CD14-positive monocyte (primary cell): ENCODE measurements around the gene GBP1. TPM values are rescaled to one million over a fixed set of nuclear protein-coding genes. Genes with fewer than 3 reads are reported as not detected.
"Not testable (repeated sequence)": the region's sequence is repeated elsewhere in the genome, so short reads cannot be mapped to it uniquely, and the experiment has no call there.

ENCODE experiments used
- DNase-seq, 3 donors: peaks; one replicate each; pipeline ENCODE4 v3.0.0-alpha.2; 2011 to 2022
- H2AFZ ChIP-seq: 2 replicates; pipeline ENCODE4 v1.6.0; 2012; ENCODE audit warnings: mild to moderate bottlenecking, low read depth, low read length, inconsistent platforms; ENCODE audit not compliant: insufficient read depth, poor library complexity, severe bottlenecking
- H3K27ac ChIP-seq, 2 donors: 1 replicate in 1 of 2; 2 replicates in 1 of 2; pipeline ENCODE4 v1.5.1; 2012 to 2013; ENCODE audit warnings: low read length in 2 of 2, control low read depth in 1 of 2, inconsistent platforms in 1 of 2, low read depth in 1 of 2, mild to moderate bottlenecking in 1 of 2
- H3K27me3 ChIP-seq, 2 donors: one replicate each; pipeline versions ENCODE4 v1.6.0 to v1.6.1; 2011 to 2013; ENCODE audit warnings: low read length in 2 of 2; ENCODE audit not compliant: control insufficient read depth in 2 of 2, insufficient read depth in 2 of 2
- H3K36me3 ChIP-seq, 2 donors: replicated peaks in 1 of 2; 1 replicate in 1 of 2; 2 replicates in 1 of 2; pipeline versions ENCODE4 v1.5.1 to v1.6.1; 2012 to 2013; ENCODE audit warnings: low read length in 2 of 2, control low read depth in 1 of 2, inconsistent platforms in 1 of 2, mild to moderate bottlenecking in 1 of 2; ENCODE audit not compliant: insufficient read depth in 2 of 2, control insufficient read depth in 1 of 2
- H3K4me1 ChIP-seq, 2 donors: 1 replicate in 1 of 2; 2 replicates in 1 of 2; pipeline versions ENCODE4 v1.5.1 to v1.6.1; 2012 to 2013; ENCODE audit warnings: low read length in 2 of 2, control low read depth in 1 of 2, inconsistent platforms in 1 of 2, mild to moderate bottlenecking in 1 of 2, moderate library complexity in 1 of 2; ENCODE audit not compliant: insufficient read depth in 2 of 2, control insufficient read depth in 1 of 2
- H3K4me2 ChIP-seq: replicated peaks from 2 replicates; pipeline ENCODE3; 2012; ENCODE audit warnings: low read length, moderate library complexity, mild to moderate bottlenecking; ENCODE audit not compliant: poor library complexity, severe bottlenecking; ENCODE audit errors: extremely low read depth
- H3K4me3 ChIP-seq, 3 experiments: fragments of 200-600 bp in 1 of 3; sonication (generic) in 1 of 3; replicated peaks in 1 of 3; 1 replicate in 2 of 3; 2 replicates in 1 of 3; pipeline ENCODE4 v1.5.1; 2011 to 2013; ENCODE audit warnings: low read length in 3 of 3, mild to moderate bottlenecking in 3 of 3, control low read depth in 2 of 3, low read depth in 2 of 3, inconsistent platforms in 1 of 3, moderate library complexity in 1 of 3
- H3K79me2 ChIP-seq: 2 replicates; pipeline ENCODE4 v1.6.0; 2012; ENCODE audit warnings: mild to moderate bottlenecking, control low read depth, inconsistent platforms, low read length, moderate library complexity; ENCODE audit not compliant: insufficient read depth
- H3K9ac ChIP-seq: 2 replicates; pipeline ENCODE4 v1.6.0; 2017; ENCODE audit warnings: low read length, mild to moderate bottlenecking; ENCODE audit not compliant: insufficient read depth, poor library complexity, severe bottlenecking
- H3K9me3 ChIP-seq, 2 donors: replicated peaks in 1 of 2; 1 replicate in 1 of 2; 2 replicates in 1 of 2; pipeline versions ENCODE4 v1.5.1 to v1.6.1; 2012 to 2013; ENCODE audit warnings: low read length in 2 of 2, control low read depth in 1 of 2; ENCODE audit not compliant: control insufficient read depth in 1 of 2, insufficient read depth in 1 of 2
- H4K20me1 ChIP-seq: 2 replicates; pipeline ENCODE4 v1.6.0; 2012; ENCODE audit warnings: mild to moderate bottlenecking, low read length, control low read depth, moderate library complexity; ENCODE audit not compliant: insufficient read depth
- H3K27ac Mint-ChIP-seq, 7 donors: one replicate each; pipeline ENCODE4 v1.8.0; 2020; ENCODE audit warnings: mild to moderate bottlenecking in 7 of 7, mixed read lengths in 7 of 7, moderate library complexity in 6 of 7, inconsistent platforms in 2 of 7
- H3K27me3 Mint-ChIP-seq, 3 donors: one replicate each; pipeline ENCODE4 v1.8.0; 2021 to 2022; ENCODE audit warnings: low read depth in 3 of 3, mild to moderate bottlenecking in 3 of 3, mixed read lengths in 3 of 3, moderate library complexity in 3 of 3, inconsistent platforms in 1 of 3
- H3K36me3 Mint-ChIP-seq, 2 donors: one replicate each; pipeline ENCODE4 v1.8.0; 2020; ENCODE audit warnings: mixed read lengths in 2 of 2, inconsistent platforms in 1 of 2, mild to moderate bottlenecking in 1 of 2
- H3K4me1 Mint-ChIP-seq: one replicate; pipeline ENCODE4 v1.8.0; 2020; ENCODE audit warnings: mild to moderate bottlenecking, mixed read lengths
- H3K4me3 Mint-ChIP-seq, 2 donors: one replicate each; pipeline ENCODE4 v1.8.0; 2020; ENCODE audit warnings: mild to moderate bottlenecking in 2 of 2, mixed read lengths in 2 of 2, moderate library complexity in 1 of 2
- H3K9me3 Mint-ChIP-seq, 7 donors: one replicate each; pipeline ENCODE4 v1.8.0; 2020 to 2022; ENCODE audit warnings: mixed read lengths in 7 of 7, mild to moderate bottlenecking in 6 of 7, moderate library complexity in 6 of 7, inconsistent platforms in 2 of 7
- WGBS: methylation state at CpG from one replicate; pipeline ENCODE4 v1.1.5; 2013; ENCODE audit warnings: missing lambda C conversion rate; ENCODE audit not compliant: insufficient coverage; 5-methylcytosine and 5-hydroxymethylcytosine counted together
- intact Hi-C, 2 donors: fragments of 100-400 bp; cut with micrococcal nuclease; formaldehyde crosslinking; loops; one replicate each; pipeline versions ENCODE4 v1.15.0 to v1.15.1; 2023
- polyA plus RNA-seq, 3 donors: library from polyadenylated mRNA; depleted of rRNA in 1 of 3; unstranded in 2 of 3; stranded (reverse) in 1 of 3; fragments of 300-500 nt in 2 of 3; fragments of >200 nt in 1 of 3; fragmentation: Illumina TruSeq in 2 of 3; gene quantifications; 1 replicate in 2 of 3; 2 replicates in 1 of 3; pipeline ENCODE4 v1.2.3, GENCODE V29; 2012 to 2021
- TF ChIP-seq, protein P1 (sequence below): fragments of 200-600 bp; IDR thresholded peaks from one replicate; pipeline ENCODE4 v1.8.0; 2022; ENCODE audit warnings: antibody characterized with exemption, mild to moderate bottlenecking

Gene GBP1
- polyA plus RNA-seq, 3 donors = 19.5 to 35.2 (median 23.7) TPM

DNA sequence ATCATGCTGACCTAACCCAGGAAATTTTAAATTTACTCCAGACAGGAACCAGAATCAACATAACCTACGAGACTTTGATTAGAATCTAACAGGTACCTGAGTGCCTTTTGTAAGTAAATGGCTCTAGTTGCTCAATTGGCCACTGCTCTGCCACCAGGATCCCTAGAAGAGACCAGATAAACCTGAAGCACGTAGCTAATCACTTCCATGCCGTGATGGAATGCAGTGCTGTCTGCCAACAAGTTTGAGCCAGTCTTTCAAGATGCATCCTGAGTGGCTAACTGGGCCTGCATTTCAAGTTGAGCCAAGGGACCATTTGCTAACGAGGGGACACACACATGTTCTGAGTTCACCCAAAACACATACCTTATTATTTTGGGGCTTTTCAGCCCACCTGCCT is 15.8 kb downstream of the GBP1 start:
- H3K9me3 ChIP-seq, H4K20me1 ChIP-seq, H3K79me2 ChIP-seq, intact Hi-C loops, H3K4me3 Mint-ChIP-seq, H3K4me2 ChIP-seq, H3K9ac ChIP-seq, H3K27ac ChIP-seq, H3K4me3 ChIP-seq, H3K27me3 ChIP-seq, H2AFZ ChIP-seq, H3K27me3 Mint-ChIP-seq, H3K9me3 Mint-ChIP-seq, DNase-seq: not testable (repeated sequence)
- Histone ChIP-seq H3K4me1 (peaks cover 13 to 14% of the 10 kb centered on the region in 2 donors), H3K36me3 (peaks cover 17 to 46% of the 10 kb centered on the region in 2 donors)
- peak overlapping the region in 1 of 7 donors; percentile 9 for H3K27ac Mint-ChIP-seq
- peaks cover 29 to 62% of the 10 kb centered on the region in 2 donors for H3K36me3 Mint-ChIP-seq
- WGBS = no CpG with 5 or more reads among the region's 4 CpGs
- H3K4me1 Mint-ChIP-seq = peaks cover 13% of the 10 kb centered on the region

DNA sequence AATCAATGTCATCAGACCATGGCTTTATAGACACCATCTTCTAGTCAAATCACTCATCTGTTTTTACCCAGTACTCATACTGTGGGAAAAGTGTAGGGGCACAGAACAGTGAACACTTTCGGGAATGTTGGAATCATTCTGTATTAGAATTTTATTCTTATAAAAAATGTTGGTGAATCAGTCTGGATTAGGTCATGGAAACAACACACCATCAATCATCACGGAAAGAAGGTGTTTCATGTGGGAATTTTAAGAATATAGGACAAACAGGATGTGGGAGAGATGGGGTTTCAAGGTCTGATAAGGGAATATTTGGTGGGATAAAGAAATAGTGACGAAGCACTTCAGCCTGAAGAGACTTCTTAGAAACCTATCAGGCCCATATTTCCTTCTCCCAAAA is 17.3 kb downstream of the GBP1 start:
- H3K4me3 Mint-ChIP-seq = no peak overlapping the region
- H3K9me3 Mint-ChIP-seq = peaks cover 2 to 11% (median 9%) of the 10 kb centered on the region in 7 donors
- H3K27me3 Mint-ChIP-seq = peaks cover 0 to 2% (median 0%) of the 10 kb centered on the region in 3 donors
- Histone ChIP-seq H3K36me3 (peaks cover 9 to 31% of the 10 kb centered on the region in 2 donors), H3K4me1 (peaks cover 13 to 14% of the 10 kb centered on the region in 2 donors), H2AFZ (no peak overlapping the region), H3K4me3 (no peak overlapping the region), H3K27me3 (no peaks in the 10 kb centered on the region), H4K20me1 (no peaks in the 10 kb centered on the region), H3K27ac (no peak overlapping the region), H3K79me2 (no peaks in the 10 kb centered on the region), H3K9ac (no peak overlapping the region), H3K4me2 (no peak overlapping the region), H3K9me3 (peaks cover 11 to 14% of the 10 kb centered on the region in 2 donors)
- no CpG with 5 or more reads among the region's 3 CpGs for WGBS
- H3K27ac Mint-ChIP-seq = peak overlapping the region in 1 of 7 donors; percentile 25
- DNase-seq = no peak
- intact Hi-C loops = no loop called here
- H3K36me3 Mint-ChIP-seq = peaks cover 21 to 52% of the 10 kb centered on the region in 2 donors
- TF ChIP-seq, protein P1, sequence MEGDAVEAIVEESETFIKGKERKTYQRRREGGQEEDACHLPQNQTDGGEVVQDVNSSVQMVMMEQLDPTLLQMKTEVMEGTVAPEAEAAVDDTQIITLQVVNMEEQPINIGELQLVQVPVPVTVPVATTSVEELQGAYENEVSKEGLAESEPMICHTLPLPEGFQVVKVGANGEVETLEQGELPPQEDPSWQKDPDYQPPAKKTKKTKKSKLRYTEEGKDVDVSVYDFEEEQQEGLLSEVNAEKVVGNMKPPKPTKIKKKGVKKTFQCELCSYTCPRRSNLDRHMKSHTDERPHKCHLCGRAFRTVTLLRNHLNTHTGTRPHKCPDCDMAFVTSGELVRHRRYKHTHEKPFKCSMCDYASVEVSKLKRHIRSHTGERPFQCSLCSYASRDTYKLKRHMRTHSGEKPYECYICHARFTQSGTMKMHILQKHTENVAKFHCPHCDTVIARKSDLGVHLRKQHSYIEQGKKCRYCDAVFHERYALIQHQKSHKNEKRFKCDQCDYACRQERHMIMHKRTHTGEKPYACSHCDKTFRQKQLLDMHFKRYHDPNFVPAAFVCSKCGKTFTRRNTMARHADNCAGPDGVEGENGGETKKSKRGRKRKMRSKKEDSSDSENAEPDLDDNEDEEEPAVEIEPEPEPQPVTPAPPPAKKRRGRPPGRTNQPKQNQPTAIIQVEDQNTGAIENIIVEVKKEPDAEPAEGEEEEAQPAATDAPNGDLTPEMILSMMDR = no peak
- H3K4me1 Mint-ChIP-seq = peaks cover 13% of the 10 kb centered on the region

DNA sequence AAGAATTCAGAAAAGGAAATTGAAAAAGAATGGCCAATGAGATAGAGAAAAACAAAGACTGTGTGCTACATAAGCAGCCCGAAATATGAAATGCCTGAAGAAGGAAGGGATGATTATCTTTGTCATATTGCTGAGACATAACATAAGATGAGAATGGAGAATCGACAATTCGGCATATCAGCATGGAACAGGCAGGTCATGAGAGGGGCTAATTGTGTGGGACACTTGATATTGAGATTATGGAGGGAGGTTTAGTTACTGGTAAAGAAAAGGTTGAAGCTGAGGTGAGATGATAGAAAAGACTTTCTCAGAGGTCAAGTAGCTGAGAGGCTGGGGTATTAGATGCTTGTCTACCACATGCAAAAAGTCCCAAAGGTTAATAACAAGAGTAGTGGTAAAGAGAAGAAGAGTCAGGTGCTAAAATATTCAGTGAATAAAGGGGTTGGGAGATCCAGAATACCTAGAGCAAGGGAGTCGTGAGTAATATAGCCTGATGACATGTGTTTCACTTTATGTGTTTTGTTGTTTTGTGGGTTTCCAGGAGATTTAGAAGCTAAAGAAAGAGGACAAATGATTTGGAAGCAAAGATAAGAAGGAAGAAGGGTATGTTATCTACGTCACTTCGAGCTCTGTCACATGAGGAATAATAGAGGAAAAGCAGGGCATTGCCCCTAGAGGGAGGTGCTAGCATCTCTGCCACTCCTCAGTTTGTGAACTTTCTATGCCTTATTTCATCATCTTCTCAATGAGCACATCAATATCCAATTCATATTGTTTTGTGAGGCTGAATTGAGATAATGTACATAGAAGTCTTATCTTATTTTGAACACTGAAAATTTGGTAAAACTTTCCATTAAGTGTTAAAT is 18.5 kb downstream of the GBP1 start:
- H3K4me3 Mint-ChIP-seq, H3K27me3 ChIP-seq, H4K20me1 ChIP-seq, H2AFZ ChIP-seq, intact Hi-C loops, H3K9ac ChIP-seq, H3K27ac ChIP-seq, H3K27me3 Mint-ChIP-seq, H3K4me2 ChIP-seq, H3K4me3 ChIP-seq, H3K27ac Mint-ChIP-seq, H3K79me2 ChIP-seq: not testable (repeated sequence)
- H3K36me3 Mint-ChIP-seq = peaks cover 21 to 45% of the 10 kb centered on the region in 2 donors
- H3K9me3 Mint-ChIP-seq = peaks cover 5 to 16% (median 12%) of the 10 kb centered on the region in 7 donors
- H3K36me3 ChIP-seq = peaks cover under 1 to 20% of the 10 kb centered on the region in 2 donors
- peaks cover 18 to 19% of the 10 kb centered on the region in 2 donors for H3K4me1 ChIP-seq
- 91% methylated on average over 3 of the region's 6 CpGs for WGBS
- peaks cover 15 to 19% of the 10 kb centered on the region in 2 donors for H3K9me3 ChIP-seq
- DNase-seq = peak in 1 of 3 donors; percentile 37
- H3K4me1 Mint-ChIP-seq = peaks cover 18% of the 10 kb centered on the region
